Inflammatory macrophage treated with lipopolysaccharide for 1 hour (primary cell): Measurements from ENCODE around the gene ITGA3.
A peak's percentile ranks its signal among the peaks of the same experiment; 100 is the strongest.

Experiments used
- DNase-seq, 2 donors: peaks; one replicate each; pipeline ENCODE4 v3.0.0-alpha.2; 2020 to 2022

Gene ITGA3

GRCh38 chr17:50133028-50133768 is 77.3 kb downstream of the ITGA3 start:
- no peak for DNase-seq

GRCh38 chr17:50133769-50134099 is 77.8 kb downstream of the ITGA3 start:
- no peak for DNase-seq

GRCh38 chr17:50134206-50135110 is 78.5 kb downstream of the ITGA3 start:
- no peak for DNase-seq

DNA sequence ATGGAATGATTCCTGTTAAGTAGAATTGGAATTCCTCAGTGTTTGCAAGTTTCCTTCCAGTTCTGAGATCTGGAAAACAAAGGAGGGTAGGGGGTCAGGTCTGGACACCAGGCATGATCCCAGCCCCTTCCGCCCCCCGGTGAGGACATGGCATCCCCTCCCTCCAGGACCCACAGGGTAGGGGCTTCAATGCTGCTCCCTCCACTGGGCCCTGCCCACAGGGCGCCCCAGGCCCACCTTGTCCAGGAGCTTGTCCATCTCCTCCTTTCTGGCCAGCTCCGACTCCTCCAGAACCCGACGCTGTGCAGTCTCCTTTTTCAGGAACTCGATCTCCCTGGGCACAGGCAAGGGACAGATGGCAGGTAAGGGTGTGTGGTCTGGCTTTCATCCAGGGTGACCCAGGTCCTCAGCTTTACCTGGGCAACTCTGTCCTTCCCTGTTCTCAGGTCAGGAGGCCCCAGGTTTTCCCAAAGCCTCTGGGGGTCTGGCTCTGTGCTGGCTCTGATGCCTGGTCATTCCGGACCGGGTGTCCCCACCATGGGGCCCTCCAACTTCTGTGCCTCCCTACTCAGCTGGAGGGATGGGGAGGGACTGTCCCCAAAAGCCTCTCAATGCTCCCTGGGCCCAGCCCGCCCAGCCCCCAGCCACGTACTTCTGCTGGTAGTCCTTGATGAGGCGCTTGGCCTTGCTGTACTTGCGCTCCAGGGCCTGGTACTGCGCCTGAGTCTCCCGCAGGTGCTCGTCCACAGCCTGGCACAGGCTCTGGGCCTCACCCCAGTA is 79.6 kb downstream of the ITGA3 start:
- DNase-seq: no peak

DNA sequence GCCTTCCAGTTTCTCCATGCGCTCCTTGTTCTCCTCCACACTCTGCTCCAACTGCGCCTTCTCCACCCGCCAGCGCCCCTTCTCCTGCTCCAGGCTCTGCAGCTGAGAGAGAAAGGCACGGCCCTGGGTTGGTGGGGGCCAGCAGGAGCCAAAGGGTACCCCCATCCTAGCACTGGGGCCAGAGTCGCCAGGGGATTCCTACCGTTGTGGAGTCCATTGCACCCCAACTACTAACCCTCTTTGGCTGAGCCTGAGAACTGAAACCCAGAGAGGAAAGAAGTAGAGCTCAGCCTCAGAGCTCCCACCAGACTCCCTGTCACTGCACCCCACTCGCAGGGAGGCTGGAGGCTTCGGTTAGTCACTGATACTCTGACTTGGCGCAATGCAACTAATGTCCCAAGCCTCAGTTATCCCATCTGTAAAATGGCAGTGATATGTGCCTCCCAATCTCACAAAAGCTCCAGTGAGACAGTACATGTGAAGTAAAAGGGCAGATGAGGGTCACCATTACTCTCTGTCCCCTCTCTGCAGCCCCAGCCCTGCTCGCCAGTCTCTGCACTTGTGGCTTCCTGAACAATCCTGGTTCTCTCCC is 80.3 kb downstream of the ITGA3 start:
- DNase-seq: no peak

DNA sequence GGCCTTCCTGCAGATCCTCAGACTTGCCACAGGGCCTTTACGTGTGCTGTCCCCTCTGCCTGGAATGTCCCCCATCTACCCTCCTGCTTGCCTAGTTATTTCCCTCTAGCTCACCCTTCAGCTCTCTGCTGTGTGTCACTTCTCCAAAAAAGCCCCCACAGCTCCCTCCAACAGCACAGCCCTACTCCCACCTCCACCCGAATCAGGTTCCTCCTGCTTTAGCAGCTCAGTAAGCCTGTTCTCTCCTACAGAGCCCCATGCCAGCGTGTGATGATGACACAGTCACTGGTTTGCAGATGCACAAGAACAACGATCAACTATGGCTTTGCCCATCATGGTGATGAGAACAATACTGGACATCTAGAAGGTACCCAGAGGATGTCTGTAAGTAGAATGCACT is 81.1 kb downstream of the ITGA3 start:
- peak; percentile 56 to 92 for DNase-seq

- DNase-seq: no peak
Observed at GRCh38 chr17:50139185-50139783, 83.4 kb downstream of the ITGA3 start.
